Heart left ventricle (tissue), 16 donors: Measurements from ENCODE around the gene ANKLE2. TPM values are rescaled to one million over a fixed set of nuclear protein-coding genes. Genes with fewer than 3 reads are reported as not detected.

Experiments
- ATAC-seq, 4 donors: fragments of 200-7000 bp; cut with Tn5 transposase; one replicate each; pipeline ENCODE4 v1.9.1; 2020 to 2022; ENCODE audit warnings: moderate library complexity in 4 of 4, mild to moderate bottlenecking in 3 of 4, moderate number of reproducible peaks in 1 of 4
- DNase-seq, 5 donors: peaks; one replicate each; pipeline ENCODE4 v3.0.0-alpha.2; 2020
- H3K27ac ChIP-seq, 12 donors: fragments of 200-600 bp; sonication (generic) in 4 of 12; one replicate each; pipeline versions ENCODE4 v1.5.0 to v1.8.0; 2016 to 2022; ENCODE audit warnings: mild to moderate bottlenecking in 2 of 12
- H3K27me3 ChIP-seq, 9 donors: fragments of 200-600 bp; sonication (generic) in 2 of 9; one replicate each; pipeline versions ENCODE4 v1.5.1 to v1.8.0; 2016 to 2022; ENCODE audit warnings: mild to moderate bottlenecking in 3 of 9
- H3K36me3 ChIP-seq, 9 donors: fragments of 200-600 bp; sonication (generic) in 2 of 9; one replicate each; pipeline versions ENCODE4 v1.5.0 to v1.8.0; 2018 to 2022; ENCODE audit warnings: mild to moderate bottlenecking in 2 of 9
- H3K4me1 ChIP-seq, 12 donors: fragments of 200-600 bp; sonication (generic) in 4 of 12; one replicate each; pipeline versions ENCODE4 v1.5.0 to v1.8.0; 2016 to 2022; ENCODE audit warnings: mild to moderate bottlenecking in 3 of 12
- H3K4me3 ChIP-seq, 12 donors: fragments of 200-600 bp; sonication (generic) in 4 of 12; one replicate each; pipeline versions ENCODE4 v1.5.0 to v1.8.0; 2017 to 2022; ENCODE audit warnings: mild to moderate bottlenecking in 9 of 12, moderate library complexity in 4 of 12
- H3K9me3 ChIP-seq, 12 donors: fragments of 200-600 bp; sonication (generic) in 4 of 12; one replicate each; pipeline versions ENCODE4 v1.5.0 to v1.8.0; 2016 to 2022; ENCODE audit warnings: mild to moderate bottlenecking in 1 of 12
- CTCF ChIP-seq, 12 donors: fragments of 200-600 bp; sonication (generic) in 4 of 12; IDR thresholded peaks; one replicate each; pipeline versions ENCODE4 v1.5.0 to v1.8.0; 2018 to 2022; ENCODE audit warnings: antibody characterized with exemption in 12 of 12, mild to moderate bottlenecking in 5 of 12
- POLR2A ChIP-seq, 2 donors: fragments of 450-650 bp; IDR thresholded peaks; one replicate each; pipeline ENCODE4 v1.6.1; 2017; ENCODE audit warnings: antibody characterized with exemption in 2 of 2, mild to moderate bottlenecking in 2 of 2, moderate library complexity in 2 of 2
- WGBS, 4 donors: extraction: QIAGEN DNeasy Blood & Tissue Kit in 2 of 4; methylation state at CpG; one replicate each; pipeline versions ENCODE4 v1.1.5 to v1.1.7; 2013 to 2018; 5-methylcytosine and 5-hydroxymethylcytosine counted together
- intact Hi-C, 10 donors: fragments of 100-400 bp; cut with DNase I; formaldehyde crosslinking; loops; one replicate each; pipeline versions ENCODE4 v1.11.1 to v1.14.2; 2022
- polyA plus RNA-seq, 2 donors: library from polyadenylated mRNA; stranded (reverse); fragments of 200-250 nt; gene quantifications; one replicate each; pipeline ENCODE4 v1.2.3, GENCODE V29; 2013
- total RNA-seq, 9 donors: library from RNA; depleted of rRNA in 2 of 9; stranded (reverse); fragments of >200 nt in 2 of 9; fragmentation: NEBNext Ultra II Directional in 3 of 9; extraction: Animal tissue kit (Norgen Biotek cat#: 25700) in 3 of 9; gene quantifications; one replicate each; pipeline versions ENCODE4 v1.1.0 to v1.2.4, GENCODE V29; 2016 to 2023
- donor health status: ischemic (EF 13 %, LVEDD 7.1; RV severe dilation, severe dysfunction).
- donor health status: healthy with polysubstance abuse.
- donor health status: DM: no; HTN: yes; CAD: no.
- donor health status: DM: no; HTN: no; CAD: no.
- donor health status: ischemic (EF 25% LVEDD 6.9; RV normal size, moderate dysfunction).
- donor health status: ischemic (EF 25% LVEDD 5.7; RV mildly dilated, moderate dysfunction).
- donor health status: healthy.
- donor health status: DM: yes; HTN: yes; CAD: no.
- donor health status: ischemic (EF 35%, LVEDD 5.7; RV mildly dilated, moderate dysfunction).
- donor health status: nonischemic (EF 11% LVEDD 7.7; RV severe dilation, severe dysfunction).
- donor health status: DM: yes; HTN: yes; CAD: no.
- donor health status: PGD.
- donor health status: ischemic (EF 29% LVEDD 5.4; RV normal size, mild dysfunction).
- donor health status: nonischemic (EF 23%, LVEDD 6.1; RV moderate dilation, normal function).

ANKLE2 gene
- total and polyA plus RNA-seq, 11 donors, result 15.5 to 45.2 (median 27.8) TPM

- ATAC-seq, result no peak
- intact Hi-C loops, result no loop called here
- peaks cover 0 to 20% (median 9%) of the 10 kb centered on the region in 12 donors for H3K4me1 ChIP-seq
- no peak overlapping the region for H3K27ac ChIP-seq
- H3K4me3 ChIP-seq, result no peak overlapping the region
- no peaks in the 10 kb centered on the region for H3K27me3 ChIP-seq
- H3K9me3 ChIP-seq, result no peaks in the 10 kb centered on the region
- no peak for TF ChIP-seq POLR2A (IDR thresholded peaks at IDR 0.05)
- DNase-seq, result no peak
- 69 to 82% (median 71%) methylated on average over 5 of the region's 5 CpGs for WGBS, 4 donors
- peaks cover 0 to 2% (median 0%) of the 10 kb centered on the region in 9 donors for H3K36me3 ChIP-seq
Measured at GRCh38 chr12:132685400-132685799, 76.2 kb downstream of the ANKLE2 start.

GRCh38 chr12:132677492-132677891, 84.1 kb downstream of the ANKLE2 start:
- Histone ChIP-seq H3K36me3 (peaks cover 0 to 70% (median 57%) of the 10 kb centered on the region in 9 donors), H3K4me1 (no peaks in the 10 kb centered on the region), H3K4me3 (no peak overlapping the region), H3K27ac (no peak overlapping the region), H3K27me3 (no peaks in the 10 kb centered on the region), H3K9me3 (no peaks in the 10 kb centered on the region)
- DNase-seq (no peak), ATAC-seq (no peak)
- TF ChIP-seq CTCF (IDR thresholded peaks at IDR 0.05), result no peak
- TF ChIP-seq POLR2A (IDR thresholded peaks at IDR 0.05), result no peak
- intact Hi-C loops, result no loop called here
- 92 to 96% (median 95%) methylated on average over 9 of the region's 9 CpGs for WGBS, 4 donors

GRCh38 chr12:132675757-132676432, 85.7 kb downstream of the ANKLE2 start:
- TF ChIP-seq CTCF (IDR thresholded peaks at IDR 0.05) (no peak), POLR2A (IDR thresholded peaks at IDR 0.05) (no peak)
- H3K4me3 ChIP-seq, result no peak overlapping the region
- H3K27ac ChIP-seq, result no peak overlapping the region
- H3K4me1 ChIP-seq, result no peaks in the 10 kb centered on the region
- 92 to 97% (median 96%) methylated on average over 14 of the region's 14 CpGs for WGBS, 4 donors
- no peaks in the 10 kb centered on the region for H3K9me3 ChIP-seq
- peaks cover 0 to 85% (median 68%) of the 10 kb centered on the region in 9 donors for H3K36me3 ChIP-seq
- no peak for ATAC-seq
- DNase-seq, result no peak
- no peaks in the 10 kb centered on the region for H3K27me3 ChIP-seq
- intact Hi-C loops, result no loop called here

Other genes starting within 250 kb of the ANKLE2 start
- not detected for gene LRCOL1, start 151.2 kb downstream of the ANKLE2 start, total RNA-seq
- gene LRCOL1, start 151.2 kb downstream of the ANKLE2 start, polyA plus RNA-seq, result not detected
- gene P2RX2, start 143.1 kb downstream of the ANKLE2 start, total RNA-seq, result not detected
- gene P2RX2, start 143.1 kb downstream of the ANKLE2 start, polyA plus RNA-seq, result not detected
- 10 to 100 TPM in 4 of 9 donors, 1 to 10 TPM in 5; 5.3 to 18.6 (median 9.8) TPM for gene POLE, start 74.5 kb downstream of the ANKLE2 start, total RNA-seq
- gene POLE, start 74.5 kb downstream of the ANKLE2 start, polyA plus RNA-seq, result 10 to 100 TPM in 1 of 2 donors, 1 to 10 TPM in 1; 8.4 to 11.3 TPM
- gene PXMP2, start 74.2 kb downstream of the ANKLE2 start, total RNA-seq, result 100 to 1,000 TPM in 1 of 9 donors, 10 to 100 TPM in 8; 23.9 to 149 (median 39.7) TPM
- gene PXMP2, start 74.2 kb downstream of the ANKLE2 start, polyA plus RNA-seq, result 10 to 100 TPM; 33.3 to 62.0 TPM
- 10 to 100 TPM; 21.2 to 46.5 (median 27.6) TPM for gene PGAM5, start 51.0 kb downstream of the ANKLE2 start, total RNA-seq
- 10 to 100 TPM; 20.7 to 31.8 TPM for gene PGAM5, start 51.0 kb downstream of the ANKLE2 start, polyA plus RNA-seq
- gene GOLGA3, start 67.0 kb upstream of the ANKLE2 start, total RNA-seq, result 10 to 100 TPM; 28.3 to 46.2 (median 37.3) TPM
- gene GOLGA3, start 67.0 kb upstream of the ANKLE2 start, polyA plus RNA-seq, result 10 to 100 TPM; 12.0 to 34.3 TPM
- gene CHFR, start 125.8 kb upstream of the ANKLE2 start, total RNA-seq, result 10 to 100 TPM; 10.6 to 33.5 (median 16.4) TPM
- gene CHFR, start 125.8 kb upstream of the ANKLE2 start, polyA plus RNA-seq, result 10 to 100 TPM; 17.4 to 21.6 TPM
- 10 to 100 TPM in 6 of 9 donors, 1 to 10 TPM in 3; 3.4 to 14.2 (median 10.3) TPM for gene ZNF605, start 194.5 kb upstream of the ANKLE2 start, total RNA-seq
- gene ZNF605, start 194.5 kb upstream of the ANKLE2 start, polyA plus RNA-seq, result 1 to 10 TPM; 5.0 to 5.6 TPM
- 1 to 10 TPM in 8 of 9 donors, under 1 TPM in 1; 0.60 to 6.7 (median 3.7) TPM for gene ZNF26, start 224.5 kb upstream of the ANKLE2 start, total RNA-seq
- gene ZNF26, start 224.5 kb upstream of the ANKLE2 start, polyA plus RNA-seq, result 1 to 10 TPM; 1.8 to 4.2 TPM